HEK293T (cell line): ENCODE measurements around the gene SNAP29.

ENCODE experiments used
- ARNT ChIP-seq: fragments of 450-650 bp; IDR thresholded peaks from 2 replicates; pipeline ENCODE4 v1.6.1; 2017; ENCODE audit warnings: mild to moderate bottlenecking
- BHLHE40 ChIP-seq: fragments of 450-650 bp; IDR thresholded peaks from 2 replicates; pipeline ENCODE4 v1.6.1; 2016; ENCODE audit warnings: mild to moderate bottlenecking, moderate library complexity, borderline replicate concordance
- ZNF384 ChIP-seq: fragments of 450-650 bp; IDR thresholded peaks from 2 replicates; pipeline ENCODE4 v1.6.1; 2016
- TF ChIP-seq, protein P1 (sequence below): fragments of 450-650 bp; IDR thresholded peaks from 2 replicates; pipeline ENCODE4 v1.6.1; 2016

GRCh38 chr22:20865875-20866445 is 7.2 kb downstream of the SNAP29 start:
- no peak for TF ChIP-seq BHLHE40
- TF ChIP-seq, protein P1, sequence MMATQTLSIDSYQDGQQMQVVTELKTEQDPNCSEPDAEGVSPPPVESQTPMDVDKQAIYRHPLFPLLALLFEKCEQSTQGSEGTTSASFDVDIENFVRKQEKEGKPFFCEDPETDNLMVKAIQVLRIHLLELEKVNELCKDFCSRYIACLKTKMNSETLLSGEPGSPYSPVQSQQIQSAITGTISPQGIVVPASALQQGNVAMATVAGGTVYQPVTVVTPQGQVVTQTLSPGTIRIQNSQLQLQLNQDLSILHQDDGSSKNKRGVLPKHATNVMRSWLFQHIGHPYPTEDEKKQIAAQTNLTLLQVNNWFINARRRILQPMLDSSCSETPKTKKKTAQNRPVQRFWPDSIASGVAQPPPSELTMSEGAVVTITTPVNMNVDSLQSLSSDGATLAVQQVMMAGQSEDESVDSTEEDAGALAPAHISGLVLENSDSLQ: no peak
- no peak for TF ChIP-seq ARNT
- TF ChIP-seq ZNF384: no peak
